K562 (cell line): ENCODE data around the gene ABI3BP. TPM values are rescaled to one million over a fixed set of nuclear protein-coding genes. Genes with fewer than 3 reads are reported as not detected.

ENCODE experiments used
- ATAC-seq: fragments of 200-7000 bp; cut with Tn5 transposase; 3 replicates; pipeline ENCODE4 v1.9.1; 2020; ENCODE audit warnings: moderate library complexity
- BruUV-seq: library from RNA; stranded (reverse); fragments of 400-500 nt; replicated peaks from 2 replicates; lab custom pipeline; 2021; lab: Mats Ljungman, UMichigan
- CTCF ChIA-PET: fragments of 300-600 bp; formaldehyde crosslinking; extraction: SDS; loops from one replicate; lab custom pipeline; 2021; ENCODE audit warnings: low intra/inter-chr PET ratio; lab: Yijun Ruan, JAX
- POLR2A ChIA-PET: fragments of 300-600, 350-650 bp; sonication (Branson Sonifier 250); formaldehyde crosslinking; extraction: SDS; loops from one replicate; lab custom pipeline; 2021; ENCODE audit warnings: antibody characterized with exemption, inconsistent platforms; lab: Yijun Ruan, JAX
- DNase-seq, 4 experiments: peaks; one replicate each; pipeline versions ENCODE4 v3.0.0 to v3.0.0-alpha.2; 2011 to 2018; ENCODE audit warnings: low spot score in 3 of 4, mixed read lengths in 3 of 4; ENCODE audit errors: extremely low read depth in 1 of 4
- FAIRE-seq: peaks from 2 replicates; lab custom pipeline; 2011; peaks lifted over from hg19 to GRCh38; lab: Jason Lieb, UNC
- H2AFZ ChIP-seq: 2 replicates; pipeline ENCODE4 v1.6.0; 2011; ENCODE audit warnings: low read depth, low read length, control low read depth, inconsistent platforms
- H3K27ac ChIP-seq: fragments of 200-600 bp; 3 replicates; pipeline ENCODE4 v1.8.0; 2011; ENCODE audit warnings: low read depth, mild to moderate bottlenecking, control low read depth, inconsistent platforms, low read length, moderate library complexity, mixed read lengths; ENCODE audit errors: extremely low read depth
- H3K27me3 ChIP-seq, 2 experiments: fragments of 300-600 bp in 1 of 2; 2 replicates in 1 of 2; 3 replicates in 1 of 2; pipeline versions ENCODE4 v1.6.0 to v1.8.0; 2011; ENCODE audit warnings: inconsistent platforms in 2 of 2, low read length in 2 of 2, mild to moderate bottlenecking in 1 of 2, mixed read lengths in 1 of 2, moderate library complexity in 1 of 2; ENCODE audit not compliant: control insufficient read depth in 2 of 2, insufficient read depth in 2 of 2
- H3K36me3 ChIP-seq: fragments of 300-600 bp; 3 replicates; pipeline ENCODE4 v1.8.0; 2011; ENCODE audit warnings: mild to moderate bottlenecking, low read length, inconsistent platforms; ENCODE audit not compliant: control insufficient read depth, insufficient read depth
- H3K4me1 ChIP-seq, 2 experiments: fragments of 200-600 bp in 1 of 2; replicated peaks in 1 of 2; 2 replicates in 1 of 2; 3 replicates in 1 of 2; pipeline versions ENCODE4 v1.5.1 to v1.8.0; 2011; ENCODE audit warnings: inconsistent platforms in 2 of 2, low read length in 2 of 2, mild to moderate bottlenecking in 1 of 2, mixed read lengths in 1 of 2, moderate library complexity in 1 of 2; ENCODE audit not compliant: control insufficient read depth in 2 of 2, insufficient read depth in 2 of 2
- H3K4me2 ChIP-seq: 2 replicates; pipeline ENCODE4 v1.6.1; 2011; ENCODE audit warnings: low read length, control low read depth, inconsistent platforms, mixed read lengths; ENCODE audit not compliant: insufficient read depth
- H3K4me3 ChIP-seq: fragments of 200-600 bp; sonication (generic), shearing (Covaris generic); 2 replicates; pipeline ENCODE4 v1.5.1; 2016; ENCODE audit warnings: control low read depth, inconsistent platforms
- H3K79me2 ChIP-seq: fragments of 200-600 bp; 3 replicates; pipeline ENCODE4 v1.8.0; 2011; ENCODE audit warnings: low read length, inconsistent platforms; ENCODE audit not compliant: control insufficient read depth, insufficient read depth
- H3K9ac ChIP-seq, 2 experiments: 2 replicates each; pipeline versions ENCODE4 v1.6.0 to v1.6.1; 2011; ENCODE audit warnings: low read depth in 2 of 2, low read length in 2 of 2, control low read depth in 1 of 2, inconsistent platforms in 1 of 2, mild to moderate bottlenecking in 1 of 2, mixed read lengths in 1 of 2; ENCODE audit not compliant: insufficient read depth in 1 of 2
- H3K9me1 ChIP-seq: one replicate; pipeline ENCODE4 v1.6.0; 2011; ENCODE audit warnings: inconsistent platforms, mild to moderate bottlenecking, low read length, moderate library complexity; ENCODE audit not compliant: control insufficient read depth, insufficient read depth
- H3K9me3 ChIP-seq: replicated peaks from 2 replicates; pipeline ENCODE4 v1.5.1; 2011; ENCODE audit warnings: low read depth, low read length, inconsistent platforms; ENCODE audit not compliant: control insufficient read depth, insufficient read depth
- H4K20me1 ChIP-seq: replicated peaks from 2 replicates; pipeline ENCODE4 v1.6.1; 2011; ENCODE audit warnings: low read length, inconsistent platforms, mixed read lengths; ENCODE audit not compliant: control insufficient read depth, insufficient read depth
- ASH1L ChIP-seq: fragments of 450-650 bp; IDR thresholded peaks from 2 replicates; pipeline ENCODE4 v1.6.1; 2018; ENCODE audit warnings: borderline replicate concordance, mild to moderate bottlenecking, low read depth; ENCODE audit not compliant: partially characterized antibody
- DPF2 ChIP-seq: fragments of 450-650 bp; IDR thresholded peaks from 2 replicates; pipeline ENCODE4 v1.6.1; 2016
- EP300 ChIP-seq: IDR thresholded peaks from 2 replicates; pipeline ENCODE4 v1.6.1; 2012; ENCODE audit warnings: low read length, improper control_type of control experiment
- HDAC6 ChIP-seq: IDR thresholded peaks from 2 replicates; pipeline ENCODE4 v1.6.1; 2012; ENCODE audit warnings: low read depth, mild to moderate bottlenecking, control low read depth, inconsistent platforms, low read length, moderate library complexity
- HMG20B ChIP-seq: fragments of 250-450 bp; sonication (Bioruptor Pico); IDR thresholded peaks from 2 replicates; pipeline ENCODE4 v1.5.0; 2021; ENCODE audit warnings: mild to moderate bottlenecking
- HNRNPK ChIP-seq: fragments of 200-400 bp; formaldehyde crosslinking; IDR thresholded peaks from one replicate; pipeline ENCODE4 v1.6.1; 2018; ENCODE audit warnings: mild to moderate bottlenecking, low read depth, low read length; ENCODE audit not compliant: poor library complexity, severe bottlenecking
- MCM5 ChIP-seq: fragments of 450-650 bp; IDR thresholded peaks from 2 replicates; pipeline ENCODE4 v1.6.1; 2016; ENCODE audit warnings: low read depth
- MTA2 ChIP-seq: fragments of 450-650 bp; IDR thresholded peaks from 2 replicates; pipeline ENCODE4 v1.6.1; 2016; ENCODE audit warnings: low read depth
- MTA3 ChIP-seq: fragments of 450-650 bp; formaldehyde crosslinking; IDR thresholded peaks from 2 replicates; pipeline ENCODE4 v1.6.1; 2017; ENCODE audit warnings: mild to moderate bottlenecking, borderline replicate concordance
- NFIC ChIP-seq: fragments of 450-650 bp; IDR thresholded peaks from 2 replicates; pipeline ENCODE4 v1.6.1; 2017; ENCODE audit warnings: mild to moderate bottlenecking, inconsistent platforms
- NONO ChIP-seq, 2 experiments: fragments of 200-400 bp in 1 of 2; fragments of 450-650 bp in 1 of 2; formaldehyde crosslinking in 1 of 2; IDR thresholded peaks; 2 replicates each; pipeline ENCODE4 v1.6.1; 2017; ENCODE audit warnings: low read depth in 2 of 2, mild to moderate bottlenecking in 2 of 2, moderate library complexity in 2 of 2, low read length in 1 of 2
- TAF7 ChIP-seq: fragments of 450-650 bp; IDR thresholded peaks from 2 replicates; pipeline ENCODE4 v1.6.1; 2016; ENCODE audit warnings: missing genetic modification characterization, missing compliant biosample characterization
- ZBTB17 ChIP-seq: fragments of 450-650 bp; formaldehyde crosslinking; IDR thresholded peaks from 2 replicates; pipeline ENCODE4 v1.4.0; 2020; ENCODE audit warnings: mild to moderate bottlenecking
- ZNF12 ChIP-seq: sonication (generic); formaldehyde crosslinking; IDR thresholded peaks from 2 replicates; pipeline ENCODE4 v1.4.0; 2020; ENCODE audit warnings: mild to moderate bottlenecking, missing genetic modification reagents
- ZNF165 ChIP-seq: fragments of 250-450 bp; sonication (Bioruptor Pico); IDR thresholded peaks from 2 replicates; pipeline ENCODE4 v1.4.0; 2020; ENCODE audit warnings: borderline replicate concordance
- ZNF184 ChIP-seq: sonication (generic); formaldehyde crosslinking; IDR thresholded peaks from 2 replicates; pipeline ENCODE4 v1.5.0; 2020; ENCODE audit warnings: missing genetic modification reagents
- ZNF57 ChIP-seq: fragments of 450-650 bp; formaldehyde crosslinking; IDR thresholded peaks from 2 replicates; pipeline ENCODE4 v1.4.0; 2020; ENCODE audit warnings: mild to moderate bottlenecking, moderate library complexity
- ZNF785 ChIP-seq: fragments of 250-450 bp; sonication (Bioruptor Pico); IDR thresholded peaks from 2 replicates; pipeline ENCODE4 v1.4.0; 2020; ENCODE audit warnings: mild to moderate bottlenecking
- WGBS: fragments of 100-300 bp; shearing (Covaris generic); methylation state at CpG from one replicate; pipeline ENCODE4 v1.1.6; 2016; ENCODE audit warnings: low coverage, mixed read lengths; ENCODE audit not compliant: insufficient coverage; ENCODE audit errors: missing lambda C conversion rate; 5-methylcytosine and 5-hydroxymethylcytosine counted together
- in situ Hi-C: fragments of 300-500 bp; cut with MboI; formaldehyde crosslinking; loops from 4 replicates; pipeline ENCODE4 v1.15.0; 2018; ENCODE audit warnings: inconsistent platforms, mixed read lengths
- intact Hi-C: fragments of 100-400 bp; cut with micrococcal nuclease; formaldehyde crosslinking; loops from 2 replicates; pipeline ENCODE4 v1.14.2; 2022
- polyA plus RNA-seq, 8 experiments: library from polyadenylated mRNA; depleted of rRNA in 4 of 8; stranded (reverse) in 5 of 8; unstranded in 3 of 8; fragments of >200 nt; fragmentation: Nextera tagmentation in 2 of 8; fragmentation: Illumina TruSeq in 1 of 8; extraction: Ambion mirVana in 2 of 8; extraction: Trizol in 1 of 8; gene quantifications; 2 replicates each; pipeline versions ENCODE4 v1.2.1 to v1.2.3, GENCODE V29; 2011 to 2014; ENCODE audit warnings: inconsistent platforms in 1 of 8, missing spikeins in 1 of 8
- total RNA-seq, 7 experiments: library from RNA; depleted of rRNA in 6 of 7; stranded (reverse); fragments of >200 nt in 6 of 7; fragmentation: Illumina TruSeq in 2 of 7; extraction: Trizol in 2 of 7; gene quantifications; 2 replicates each; pipeline versions ENCODE4 v1.2.1 to v1.2.3, GENCODE V29; 2011 to 2021; ENCODE audit warnings: low replicate concordance in 1 of 7
- TF ChIP-seq, protein P1 (sequence below): sonication (generic); formaldehyde crosslinking; IDR thresholded peaks from 2 replicates; pipeline ENCODE4 v1.9.0; 2022; ENCODE audit warnings: mild to moderate bottlenecking, missing genetic modification reagents

ABI3BP gene
- total and polyA plus RNA-seq, 9 of the 15 experiments (the other 6 are each of a cell fraction or from before 2014, with no cell fraction given) = 0.01 to 0.24 (median 0.06) TPM; not detected in 5

DNA sequence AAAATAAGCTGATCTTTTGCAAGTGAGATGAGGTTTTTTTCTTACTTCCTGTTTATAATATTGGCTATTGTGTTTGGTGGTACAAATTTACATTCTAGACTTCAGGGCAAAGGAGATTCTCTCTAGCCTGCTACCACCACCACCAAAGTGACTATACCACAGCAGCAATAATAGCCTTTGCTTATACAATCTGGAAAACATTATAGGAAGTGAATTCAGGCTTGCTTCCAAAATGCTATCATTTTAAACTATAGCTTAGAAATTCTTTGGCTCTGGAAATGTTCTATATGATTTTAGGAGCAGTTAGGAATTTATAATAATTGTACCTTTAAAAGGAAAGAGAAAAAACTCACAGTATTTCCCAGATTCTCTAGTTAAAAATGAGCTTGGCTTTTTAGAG, 189.5 kb downstream of the ABI3BP start:
- no TSS peak for BruUV-seq
- Histone ChIP-seq H3K27me3 (no peaks in the 10 kb centered on the region), H3K4me2 (no peak overlapping the region), H3K9me3 (no peaks in the 10 kb centered on the region)
- FAIRE-seq = no peak
- TF ChIP-seq MTA3 (no peak), MTA2 (no peak), ZNF184 (no peak), ASH1L (no peak), DPF2 (no peak), ZNF12 (CRISPR knock-in tag) (no peak), NFIC (no peak)
- TF ChIP-seq, protein P1, sequence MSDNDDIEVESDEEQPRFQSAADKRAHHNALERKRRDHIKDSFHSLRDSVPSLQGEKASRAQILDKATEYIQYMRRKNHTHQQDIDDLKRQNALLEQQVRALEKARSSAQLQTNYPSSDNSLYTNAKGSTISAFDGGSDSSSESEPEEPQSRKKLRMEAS = no peak
- TF ChIP-seq, all 486 proteins: peak for 0
- H3K36me3 ChIP-seq = no peaks in the 10 kb centered on the region
- DNase-seq (no peak), ATAC-seq (no peak)
- CTCF ChIA-PET = no interaction called here
- H3K9ac ChIP-seq = no peak overlapping the region
- no peaks in the 10 kb centered on the region for H4K20me1 ChIP-seq
- no peaks in the 10 kb centered on the region for H3K9me1 ChIP-seq
- POLR2A ChIA-PET = no interaction called here
- H2AFZ ChIP-seq = no peak overlapping the region
- intact Hi-C loops = no loop called here
- in situ Hi-C loops = no loop called here
- H3K79me2 ChIP-seq = no peaks in the 10 kb centered on the region
- H3K4me1 ChIP-seq = no peaks in the 10 kb centered on the region
- no peak overlapping the region for H3K27ac ChIP-seq
- H3K4me3 ChIP-seq = no peak overlapping the region

DNA sequence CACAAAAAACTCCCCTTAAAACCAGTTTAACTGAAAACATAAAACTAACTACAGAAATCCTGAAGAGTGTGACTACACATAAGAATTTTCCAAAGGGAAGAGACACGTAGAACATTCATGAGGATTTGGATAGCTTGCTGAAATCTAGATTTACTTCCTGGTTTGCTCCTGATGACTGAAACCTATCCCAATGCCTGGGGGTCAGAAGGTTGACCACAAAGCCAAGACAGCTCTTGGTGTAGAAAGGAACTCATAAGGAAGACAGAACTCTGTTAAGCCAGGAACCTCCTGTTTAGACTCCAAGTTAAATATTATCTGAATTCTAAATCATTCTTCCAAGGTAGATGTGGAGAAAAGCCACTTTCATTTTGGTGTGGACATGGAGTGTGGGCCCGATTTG, 191.1 kb downstream of the ABI3BP start:
- CTCF ChIA-PET = no interaction called here
- no peak overlapping the region for H3K4me2 ChIP-seq
- no peaks in the 10 kb centered on the region for H3K9me3 ChIP-seq
- H2AFZ ChIP-seq = no peak overlapping the region
- WGBS = 8% methylated on average over 2 of the region's 2 CpGs
- ATAC-seq (no peak), FAIRE-seq (no peak), DNase-seq (no peak)
- H3K9ac ChIP-seq = no peak overlapping the region
- no peaks in the 10 kb centered on the region for H3K79me2 ChIP-seq
- intact Hi-C loops (no loop called here), in situ Hi-C loops (no loop called here)
- no peaks in the 10 kb centered on the region for H3K27me3 ChIP-seq
- H3K36me3 ChIP-seq = no peaks in the 10 kb centered on the region
- no peaks in the 10 kb centered on the region for H3K4me1 ChIP-seq
- H3K9me1 ChIP-seq = no peaks in the 10 kb centered on the region
- no peaks in the 10 kb centered on the region for H4K20me1 ChIP-seq
- H3K4me3 ChIP-seq = no peak overlapping the region
- BruUV-seq = no TSS peak
- H3K27ac ChIP-seq = no peak overlapping the region
- POLR2A ChIA-PET = no interaction called here
- TF ChIP-seq NONO (IDR thresholded peaks at IDR 0.05; ENCODE audit: low read depth in 2 of 2, low read length in 1 of 2) (no peak), ZNF57 (CRISPR knock-in tag) (no peak), ZNF785 (CRISPR knock-in tag) (no peak), EP300 (no peak), MCM5 (no peak), ZBTB17 (CRISPR knock-in tag) (no peak), HNRNPK (no peak), HDAC6 (no peak), HMG20B (no peak), TAF7 (tag) (no peak), ZNF165 (CRISPR knock-in tag) (no peak)
